Parathyroid adenoma (tissue), 2 donors: ENCODE measurements around the gene FFAR1.

Source experiments
- H2AFZ ChIP-seq: fragments of 300-600 bp; sonication (generic); one replicate; pipeline ENCODE4 v1.7.0; 2017; ENCODE audit warnings: antibody characterized with exemption, mild to moderate bottlenecking
- H3K27ac ChIP-seq: fragments of 300-600 bp; sonication (generic); one replicate; pipeline ENCODE4 v1.7.0; 2017
- H3K27me3 ChIP-seq: fragments of 300-600 bp; sonication (generic); one replicate; pipeline ENCODE4 v1.7.0; 2017; ENCODE audit warnings: low read length; ENCODE audit not compliant: control insufficient read depth, insufficient read depth
- H3K36me3 ChIP-seq: fragments of 300-600 bp; sonication (generic); one replicate; pipeline ENCODE4 v1.7.0; 2017; ENCODE audit warnings: low read length; ENCODE audit not compliant: control insufficient read depth, insufficient read depth
- H3K4me1 ChIP-seq: fragments of 300-600 bp; sonication (generic); one replicate; pipeline ENCODE4 v1.7.0; 2017; ENCODE audit warnings: control low read depth
- H3K4me2 ChIP-seq: fragments of 300-600 bp; sonication (generic); one replicate; pipeline ENCODE4 v1.7.0; 2017; ENCODE audit warnings: low read length
- H3K4me3 ChIP-seq: fragments of 300-600 bp; sonication (generic); one replicate; pipeline ENCODE4 v1.7.0; 2017; ENCODE audit warnings: low read depth, low read length
- H3K79me2 ChIP-seq: fragments of 300-600 bp; sonication (generic); one replicate; pipeline ENCODE4 v1.7.0; 2017; ENCODE audit warnings: control low read depth
- H3K9ac ChIP-seq: fragments of 300-600 bp; sonication (generic); one replicate; pipeline ENCODE4 v1.7.0; 2017; ENCODE audit warnings: mild to moderate bottlenecking
- H3K9me3 ChIP-seq: fragments of 300-600 bp; sonication (generic); one replicate; pipeline ENCODE4 v1.7.0; 2017; ENCODE audit warnings: low read length; ENCODE audit not compliant: control insufficient read depth
- TF ChIP-seq, protein P1 (sequence below): fragments of 300-600 bp; sonication (generic); IDR thresholded peaks from one replicate; pipeline ENCODE4 v1.7.0; 2017; ENCODE audit warnings: antibody characterized with exemption, mild to moderate bottlenecking
- donor health status: primary hyperparathyroidism.

The FFAR1 gene

DNA sequence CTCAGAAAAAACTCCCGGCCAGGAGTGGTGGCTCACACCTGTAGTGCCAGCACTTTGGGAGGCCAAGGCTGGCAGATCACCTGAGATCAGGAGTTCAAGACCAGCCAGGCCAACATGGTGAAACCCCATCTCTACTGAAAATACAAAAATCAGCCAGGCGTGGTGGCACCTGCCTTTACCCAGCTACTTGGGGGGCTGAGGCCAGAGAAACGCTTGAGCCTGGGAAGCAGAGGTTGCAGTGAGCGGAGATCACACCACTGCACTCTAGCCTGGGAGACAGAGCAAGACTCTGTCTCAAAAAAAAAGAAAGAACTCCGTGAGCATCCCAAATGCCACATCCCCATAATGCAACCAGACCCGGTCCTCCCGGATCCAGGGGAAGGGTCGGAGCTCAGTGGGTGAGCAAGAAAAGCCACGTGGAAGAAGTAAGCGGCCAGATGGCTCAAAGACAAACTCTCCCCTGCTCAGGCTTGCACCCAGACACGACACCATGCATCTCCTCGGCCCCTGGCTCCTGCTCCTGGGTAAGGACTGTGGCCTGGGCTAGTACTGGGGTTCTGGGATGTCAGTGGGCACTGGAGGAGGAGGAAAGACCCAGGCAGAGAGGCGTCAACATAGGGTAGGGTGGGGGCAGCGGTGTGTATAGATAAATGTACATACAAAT lies 16.0 kb upstream of the FFAR1 start:
- no peaks in the 10 kb centered on the region for H3K79me2 ChIP-seq
- TF ChIP-seq, protein P1, sequence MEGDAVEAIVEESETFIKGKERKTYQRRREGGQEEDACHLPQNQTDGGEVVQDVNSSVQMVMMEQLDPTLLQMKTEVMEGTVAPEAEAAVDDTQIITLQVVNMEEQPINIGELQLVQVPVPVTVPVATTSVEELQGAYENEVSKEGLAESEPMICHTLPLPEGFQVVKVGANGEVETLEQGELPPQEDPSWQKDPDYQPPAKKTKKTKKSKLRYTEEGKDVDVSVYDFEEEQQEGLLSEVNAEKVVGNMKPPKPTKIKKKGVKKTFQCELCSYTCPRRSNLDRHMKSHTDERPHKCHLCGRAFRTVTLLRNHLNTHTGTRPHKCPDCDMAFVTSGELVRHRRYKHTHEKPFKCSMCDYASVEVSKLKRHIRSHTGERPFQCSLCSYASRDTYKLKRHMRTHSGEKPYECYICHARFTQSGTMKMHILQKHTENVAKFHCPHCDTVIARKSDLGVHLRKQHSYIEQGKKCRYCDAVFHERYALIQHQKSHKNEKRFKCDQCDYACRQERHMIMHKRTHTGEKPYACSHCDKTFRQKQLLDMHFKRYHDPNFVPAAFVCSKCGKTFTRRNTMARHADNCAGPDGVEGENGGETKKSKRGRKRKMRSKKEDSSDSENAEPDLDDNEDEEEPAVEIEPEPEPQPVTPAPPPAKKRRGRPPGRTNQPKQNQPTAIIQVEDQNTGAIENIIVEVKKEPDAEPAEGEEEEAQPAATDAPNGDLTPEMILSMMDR, result no peak
- no peaks in the 10 kb centered on the region for H3K27me3 ChIP-seq
- H3K9me3 ChIP-seq, result no peaks in the 10 kb centered on the region
- no peaks in the 10 kb centered on the region for H3K4me1 ChIP-seq
- no peak overlapping the region for H3K9ac ChIP-seq
- H3K4me3 ChIP-seq, result no peak overlapping the region
- H2AFZ ChIP-seq, result no peak overlapping the region
- no peak overlapping the region for H3K27ac ChIP-seq
- H3K4me2 ChIP-seq, result no peak overlapping the region
- H3K36me3 ChIP-seq, result no peaks in the 10 kb centered on the region

DNA sequence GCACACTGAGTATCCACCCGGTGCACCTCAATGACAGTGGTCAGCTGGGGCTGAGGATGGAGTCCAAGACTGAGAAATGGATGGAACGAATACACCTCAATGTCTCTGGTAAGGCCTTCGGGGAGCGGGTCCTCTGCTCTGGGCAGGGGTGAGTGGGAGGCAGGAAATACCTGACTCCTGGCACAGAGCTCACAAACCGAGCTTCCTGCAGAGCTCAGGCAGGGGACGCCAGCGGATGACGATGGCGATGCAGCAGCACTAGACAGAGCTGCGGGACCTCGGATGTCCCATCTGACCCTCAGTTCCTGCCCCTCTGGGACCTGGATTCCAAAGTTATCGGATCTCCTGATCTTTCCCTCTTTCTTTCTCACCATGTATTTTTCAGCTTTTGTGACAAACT lies 14.9 kb upstream of the FFAR1 start:
- Histone ChIP-seq H3K36me3 (no peaks in the 10 kb centered on the region), H3K27me3 (no peaks in the 10 kb centered on the region), H3K4me1 (no peaks in the 10 kb centered on the region), H3K9me3 (no peaks in the 10 kb centered on the region), H2AFZ (no peak overlapping the region), H3K9ac (no peak overlapping the region), H3K4me2 (no peak overlapping the region), H3K79me2 (no peaks in the 10 kb centered on the region), H3K27ac (no peak overlapping the region), H3K4me3 (no peak overlapping the region)
- TF ChIP-seq, protein P1, result no peak

DNA sequence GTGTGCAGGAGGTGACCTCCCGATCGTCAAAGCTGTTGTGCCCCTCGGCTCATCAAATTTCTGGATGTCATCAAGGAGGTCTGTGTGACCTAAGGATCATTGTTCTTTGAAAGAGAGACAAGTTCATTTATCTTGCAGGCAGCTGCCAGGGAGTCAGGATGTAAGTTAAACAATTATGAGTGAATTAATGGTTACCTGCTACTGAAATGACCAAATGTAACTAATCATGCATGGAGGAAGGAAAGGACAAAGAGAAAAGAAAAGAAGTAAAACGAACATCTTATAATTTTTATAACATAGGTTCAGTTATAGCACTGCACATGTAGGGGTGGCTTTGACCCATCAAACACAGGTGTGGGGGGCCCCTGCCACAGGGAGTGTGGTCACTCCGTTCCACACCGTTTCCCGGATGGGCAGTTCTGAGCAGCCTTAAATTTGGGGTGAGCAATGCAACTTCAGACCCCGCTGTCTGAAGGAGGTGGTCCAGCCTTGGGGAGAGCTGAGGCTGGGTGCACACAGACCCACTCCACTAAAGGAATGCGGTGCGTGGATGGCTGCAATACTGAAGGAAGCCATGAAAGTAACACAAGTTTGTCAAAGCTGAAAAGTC lies 13.5 kb upstream of the FFAR1 start:
- Histone ChIP-seq H3K27ac (no peak overlapping the region), H3K4me1 (no peaks in the 10 kb centered on the region), H3K4me2 (no peak overlapping the region), H3K27me3 (no peaks in the 10 kb centered on the region), H2AFZ (no peak overlapping the region), H3K79me2 (no peaks in the 10 kb centered on the region), H3K9me3 (no peaks in the 10 kb centered on the region), H3K36me3 (no peaks in the 10 kb centered on the region), H3K4me3 (no peak overlapping the region), H3K9ac (no peak overlapping the region)
- TF ChIP-seq, protein P1, result no peak

DNA sequence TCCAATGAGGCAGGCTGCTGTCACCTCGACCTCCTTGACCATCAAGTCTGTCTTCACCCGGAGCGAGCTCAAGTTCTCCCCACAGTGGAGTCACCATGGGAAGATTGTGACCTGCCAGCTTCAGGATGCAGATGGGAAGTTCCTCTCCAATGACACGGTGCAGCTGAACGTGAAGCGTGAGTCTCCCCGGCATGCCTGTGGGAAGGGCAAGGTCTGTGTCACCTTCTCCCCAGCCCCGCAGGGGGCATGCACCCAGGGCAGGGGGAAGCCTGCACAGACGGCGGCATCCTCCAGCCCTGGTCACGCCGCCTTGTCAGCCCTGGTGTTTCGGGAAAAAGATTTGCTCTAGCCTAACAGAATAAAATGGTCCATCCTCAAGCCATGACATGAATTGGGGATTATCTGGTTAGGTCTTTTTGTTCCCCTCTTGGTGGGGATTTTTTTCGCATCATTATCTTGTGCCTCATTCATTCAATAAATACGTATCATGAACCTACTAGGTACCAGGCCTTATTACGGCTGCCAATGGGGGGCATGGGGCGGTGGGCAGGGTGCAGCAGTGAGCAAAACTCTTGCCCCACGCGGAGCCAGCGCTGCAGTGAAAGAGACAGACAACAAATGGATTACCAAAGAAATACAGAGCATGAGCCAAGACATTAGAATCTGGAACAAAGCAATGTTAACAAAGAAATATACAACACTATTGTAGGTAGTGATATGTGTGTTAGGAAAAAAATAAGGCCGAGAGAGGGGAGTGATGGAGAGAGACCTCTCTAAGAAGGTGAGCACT lies 11.3 kb upstream of the FFAR1 start:
- Histone ChIP-seq H3K4me3 (no peak overlapping the region), H3K9ac (no peak overlapping the region), H3K27ac (no peak overlapping the region), H2AFZ (no peak overlapping the region), H3K4me1 (no peaks in the 10 kb centered on the region), H3K27me3 (no peaks in the 10 kb centered on the region), H3K36me3 (no peaks in the 10 kb centered on the region), H3K79me2 (no peaks in the 10 kb centered on the region), H3K9me3 (no peaks in the 10 kb centered on the region), H3K4me2 (no peak overlapping the region)
- TF ChIP-seq, protein P1, result no peak
